Measurements from ENCODE around the gene EFNA5. TPM values are rescaled to one million over a fixed set of nuclear protein-coding genes. Genes with fewer than 3 reads are reported as not detected.
A peak's percentile ranks its signal among the peaks of the same experiment; 100 is the strongest.

The EFNA5 gene
- total RNA-seq, 4 donors from 2014 or later: 2.4 to 9.2 (median 3.9) TPM

DNA sequence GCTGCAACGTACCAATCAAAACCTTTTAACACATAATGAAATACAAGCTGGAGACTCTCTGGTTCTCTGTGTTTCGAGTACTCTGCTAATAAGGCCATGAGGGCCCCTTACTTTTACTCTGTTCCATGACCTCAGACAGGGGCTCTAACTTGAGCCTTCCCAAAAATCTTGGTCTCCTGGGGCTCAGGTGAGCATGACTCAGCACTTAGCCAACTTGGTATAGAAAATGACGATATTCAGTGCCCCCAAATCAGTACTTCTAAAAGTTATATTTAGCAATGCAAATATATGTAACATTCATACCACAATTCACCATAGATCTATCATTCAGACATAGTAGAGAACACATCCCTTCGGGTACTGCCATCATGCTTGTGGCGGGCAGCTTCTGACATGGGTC lies 278.9 kb downstream of the EFNA5 start:
- Histone ChIP-seq H3K27ac (no peak overlapping the region), H3K4me3 (no peak overlapping the region), H3K4me1 (peaks cover 3 to 22% (median 4%) of the 10 kb centered on the region in 3 donors), H3K9me3 (no peaks in the 10 kb centered on the region), H3K36me3 (no peaks in the 10 kb centered on the region), H3K27me3 (no peaks in the 10 kb centered on the region)
- WGBS, 2 donors (ENCODE audit: low coverage in 1 of 2): 96% methylated on average over 5 of the region's 5 CpGs
- TF ChIP-seq POLR2AphosphoS5 (IDR thresholded peaks at IDR 0.05): no peak
- TF ChIP-seq EP300 (IDR thresholded peaks at IDR 0.05): no peak
- ATAC-seq: peak; percentile 26

GRCh38 chr5:107389775-107390148 lies 281.0 kb downstream of the EFNA5 start:
- ATAC-seq: no peak
- no peak overlapping the region for H3K4me3 ChIP-seq
- TF ChIP-seq POLR2A (IDR thresholded peaks at IDR 0.05) (no peak), POLR2AphosphoS5 (IDR thresholded peaks at IDR 0.05) (no peak), EP300 (IDR thresholded peaks at IDR 0.05) (no peak)
- TF ChIP-seq, protein P1, sequence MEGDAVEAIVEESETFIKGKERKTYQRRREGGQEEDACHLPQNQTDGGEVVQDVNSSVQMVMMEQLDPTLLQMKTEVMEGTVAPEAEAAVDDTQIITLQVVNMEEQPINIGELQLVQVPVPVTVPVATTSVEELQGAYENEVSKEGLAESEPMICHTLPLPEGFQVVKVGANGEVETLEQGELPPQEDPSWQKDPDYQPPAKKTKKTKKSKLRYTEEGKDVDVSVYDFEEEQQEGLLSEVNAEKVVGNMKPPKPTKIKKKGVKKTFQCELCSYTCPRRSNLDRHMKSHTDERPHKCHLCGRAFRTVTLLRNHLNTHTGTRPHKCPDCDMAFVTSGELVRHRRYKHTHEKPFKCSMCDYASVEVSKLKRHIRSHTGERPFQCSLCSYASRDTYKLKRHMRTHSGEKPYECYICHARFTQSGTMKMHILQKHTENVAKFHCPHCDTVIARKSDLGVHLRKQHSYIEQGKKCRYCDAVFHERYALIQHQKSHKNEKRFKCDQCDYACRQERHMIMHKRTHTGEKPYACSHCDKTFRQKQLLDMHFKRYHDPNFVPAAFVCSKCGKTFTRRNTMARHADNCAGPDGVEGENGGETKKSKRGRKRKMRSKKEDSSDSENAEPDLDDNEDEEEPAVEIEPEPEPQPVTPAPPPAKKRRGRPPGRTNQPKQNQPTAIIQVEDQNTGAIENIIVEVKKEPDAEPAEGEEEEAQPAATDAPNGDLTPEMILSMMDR (IDR thresholded peaks at IDR 0.05): no peak
- no peaks in the 10 kb centered on the region for H3K9me3 ChIP-seq
- no peaks in the 10 kb centered on the region for H3K36me3 ChIP-seq
- H3K27me3 ChIP-seq: no peaks in the 10 kb centered on the region
- no peak overlapping the region for H3K27ac ChIP-seq
- peaks cover 3 to 22% (median 4%) of the 10 kb centered on the region in 3 donors for H3K4me1 ChIP-seq
- WGBS, 2 donors (ENCODE audit: low coverage in 1 of 2): 70 to 85% methylated on average over 1 of the region's 1 CpG

- no peak overlapping the region for H3K27ac ChIP-seq
- 39 to 52% methylated on average over 4 of the region's 5 CpGs for WGBS, 2 donors (ENCODE audit: low coverage in 1 of 2)
- ATAC-seq: no peak
- no peak overlapping the region for H3K4me3 ChIP-seq
- no peaks in the 10 kb centered on the region for H3K36me3 ChIP-seq
- H3K4me1 ChIP-seq: peaks cover 3 to 22% (median 4%) of the 10 kb centered on the region in 3 donors
- no peaks in the 10 kb centered on the region for H3K9me3 ChIP-seq
- TF ChIP-seq EP300 (IDR thresholded peaks at IDR 0.05) (no peak), POLR2AphosphoS5 (IDR thresholded peaks at IDR 0.05) (no peak), POLR2A (IDR thresholded peaks at IDR 0.05) (no peak)
- TF ChIP-seq, protein P1 (IDR thresholded peaks at IDR 0.05): no peak
- no peaks in the 10 kb centered on the region for H3K27me3 ChIP-seq
Measured at GRCh38 chr5:107389130-107389774, 281.5 kb downstream of the EFNA5 start.

DNA sequence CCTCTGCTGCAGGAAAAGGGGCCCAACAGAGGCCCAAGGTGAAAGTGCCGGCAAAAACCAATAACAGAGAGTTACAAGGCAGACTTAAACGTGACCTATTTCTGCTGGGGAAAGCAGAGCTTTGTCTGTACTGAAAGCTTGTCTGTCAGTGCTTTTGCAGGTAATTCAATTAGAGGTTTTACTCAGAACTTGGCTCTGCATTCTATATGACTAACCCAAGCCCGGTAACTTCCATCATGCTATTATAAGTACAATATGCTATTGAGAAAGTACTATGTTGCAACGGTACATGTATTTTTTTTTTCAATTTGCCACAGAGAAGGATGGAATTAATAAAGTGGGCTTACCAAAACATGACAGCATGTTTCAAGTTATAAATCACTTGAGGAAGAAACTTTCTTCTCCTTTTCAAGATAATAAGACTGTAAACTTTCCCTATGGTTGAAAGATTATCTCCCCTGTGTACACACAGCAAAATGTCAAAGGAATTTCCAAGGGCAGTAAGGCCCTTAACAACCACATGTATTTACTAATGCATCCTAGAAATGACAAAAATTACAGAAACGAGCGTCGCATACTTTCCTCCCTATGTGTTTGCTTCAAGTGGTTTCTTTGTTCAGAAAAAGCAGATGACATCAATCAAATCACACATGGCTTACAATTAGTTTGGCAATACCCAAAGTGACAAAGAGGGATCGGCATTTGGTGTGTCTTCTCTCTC lies 282.4 kb downstream of the EFNA5 start:
- 27 to 46% methylated on average over 8 of the region's 8 CpGs for WGBS, 2 donors (ENCODE audit: low coverage in 1 of 2)
- Histone ChIP-seq H3K36me3 (no peaks in the 10 kb centered on the region), H3K27ac (peak overlapping the region in 1 of 4 donors; percentile 6), H3K4me1 (peaks cover 3 to 22% (median 4%) of the 10 kb centered on the region in 3 donors), H3K9me3 (no peaks in the 10 kb centered on the region), H3K27me3 (no peaks in the 10 kb centered on the region), H3K4me3 (no peak overlapping the region)
- peak; percentile 44 for ATAC-seq
- peak; percentile 20 for TF ChIP-seq POLR2AphosphoS5 (IDR thresholded peaks at IDR 0.05)
- TF ChIP-seq, protein P1 (IDR thresholded peaks at IDR 0.05): no peak

GRCh38 chr5:107387526-107388140 lies 283.1 kb downstream of the EFNA5 start:
- no peak for ATAC-seq
- Histone ChIP-seq H3K4me3 (no peak overlapping the region), H3K27me3 (no peaks in the 10 kb centered on the region), H3K27ac (peak overlapping the region in 1 of 4 donors; percentile 6), H3K9me3 (no peaks in the 10 kb centered on the region), H3K4me1 (peaks cover 3 to 22% (median 4%) of the 10 kb centered on the region in 3 donors), H3K36me3 (no peaks in the 10 kb centered on the region)
- WGBS, 2 donors (ENCODE audit: low coverage in 1 of 2): 82 to 86% methylated on average over 5 to 6 of the region's 6 CpGs
- TF ChIP-seq, protein P1 (IDR thresholded peaks at IDR 0.05): no peak
- TF ChIP-seq POLR2AphosphoS5 (IDR thresholded peaks at IDR 0.05) (no peak), POLR2A (IDR thresholded peaks at IDR 0.05) (no peak), EP300 (IDR thresholded peaks at IDR 0.05) (no peak)

Data from gastroesophageal sphincter (tissue), 4 donors.